Esophagus muscularis mucosa (tissue), 4 donors: Measurements from ENCODE around the gene CHD2. TPM values are rescaled to one million over a fixed set of nuclear protein-coding genes. Genes with fewer than 3 reads are reported as not detected.

Experiments used
- DNase-seq: peaks from one replicate; pipeline ENCODE4 v3.0.0-alpha.2; 2017; ENCODE audit errors: extremely low spot score
- H3K27ac ChIP-seq, 4 donors: fragments of 200-600 bp; sonication (generic); replicated peaks in 1 of 4; 1 replicate in 3 of 4; 2 replicates in 1 of 4; pipeline ENCODE4 v1.5.1; 2016 to 2019; ENCODE audit warnings: mild to moderate bottlenecking in 1 of 4
- H3K27me3 ChIP-seq, 4 donors: fragments of 200-600 bp; sonication (generic); one replicate each; pipeline versions ENCODE4 v1.5.1 to v1.6.0; 2016 to 2019
- H3K36me3 ChIP-seq, 4 donors: fragments of 200-600 bp; sonication (generic); one replicate each; pipeline ENCODE4 v1.5.1; 2016 to 2019
- H3K4me1 ChIP-seq, 4 donors: fragments of 200-600 bp; sonication (generic); one replicate each; pipeline ENCODE4 v1.5.1; 2016 to 2019
- H3K4me3 ChIP-seq, 4 donors: fragments of 200-600 bp; sonication (generic); 1 replicate in 2 of 4; 2 replicates in 2 of 4; pipeline ENCODE4 v1.5.1; 2016 to 2019; ENCODE audit warnings: mild to moderate bottlenecking in 4 of 4, moderate library complexity in 1 of 4
- H3K9me3 ChIP-seq, 4 donors: fragments of 200-600 bp; sonication (generic); 1 replicate in 3 of 4; 2 replicates in 1 of 4; pipeline ENCODE4 v1.5.1; 2016 to 2019
- CTCF ChIP-seq, 3 experiments: fragments of 200-600 bp in 2 of 3; fragments of 450-650 bp in 1 of 3; sonication (generic) in 2 of 3; IDR thresholded peaks; one replicate each; pipeline ENCODE4 v1.5.1; 2017 to 2019; ENCODE audit warnings: antibody characterized with exemption in 3 of 3, mild to moderate bottlenecking in 2 of 3, moderate library complexity in 1 of 3
- EP300 ChIP-seq: sonication (generic); formaldehyde crosslinking; IDR thresholded peaks from one replicate; pipeline ENCODE4 v1.6.1; 2017; ENCODE audit warnings: antibody characterized with exemption
- POLR2A ChIP-seq: fragments of 450-650 bp; IDR thresholded peaks from one replicate; pipeline ENCODE4 v1.6.1; 2017; ENCODE audit warnings: antibody characterized with exemption, moderate library complexity, mild to moderate bottlenecking, low read depth
- POLR2AphosphoS5 ChIP-seq, 2 donors: sonication (generic); formaldehyde crosslinking; IDR thresholded peaks; one replicate each; pipeline ENCODE4 v1.6.1; 2017; ENCODE audit warnings: antibody characterized with exemption in 2 of 2
- WGBS: methylation state at CpG from one replicate; pipeline ENCODE4 v1.1.5; 2018; 5-methylcytosine and 5-hydroxymethylcytosine counted together
- intact Hi-C: fragments of 100-400 bp; cut with DNase I; formaldehyde crosslinking; loops from one replicate; pipeline ENCODE4 v1.15.1; 2023
- total RNA-seq, 4 donors: library from RNA; depleted of rRNA; stranded (reverse); fragments of >200 nt; gene quantifications; one replicate each; pipeline versions ENCODE4 v1.1.0 to v1.2.1, GENCODE V29; 2016

CHD2 gene
- total RNA-seq, 4 donors from 2014 or later = 54.3 to 86.0 (median 62.8) TPM

DNA sequence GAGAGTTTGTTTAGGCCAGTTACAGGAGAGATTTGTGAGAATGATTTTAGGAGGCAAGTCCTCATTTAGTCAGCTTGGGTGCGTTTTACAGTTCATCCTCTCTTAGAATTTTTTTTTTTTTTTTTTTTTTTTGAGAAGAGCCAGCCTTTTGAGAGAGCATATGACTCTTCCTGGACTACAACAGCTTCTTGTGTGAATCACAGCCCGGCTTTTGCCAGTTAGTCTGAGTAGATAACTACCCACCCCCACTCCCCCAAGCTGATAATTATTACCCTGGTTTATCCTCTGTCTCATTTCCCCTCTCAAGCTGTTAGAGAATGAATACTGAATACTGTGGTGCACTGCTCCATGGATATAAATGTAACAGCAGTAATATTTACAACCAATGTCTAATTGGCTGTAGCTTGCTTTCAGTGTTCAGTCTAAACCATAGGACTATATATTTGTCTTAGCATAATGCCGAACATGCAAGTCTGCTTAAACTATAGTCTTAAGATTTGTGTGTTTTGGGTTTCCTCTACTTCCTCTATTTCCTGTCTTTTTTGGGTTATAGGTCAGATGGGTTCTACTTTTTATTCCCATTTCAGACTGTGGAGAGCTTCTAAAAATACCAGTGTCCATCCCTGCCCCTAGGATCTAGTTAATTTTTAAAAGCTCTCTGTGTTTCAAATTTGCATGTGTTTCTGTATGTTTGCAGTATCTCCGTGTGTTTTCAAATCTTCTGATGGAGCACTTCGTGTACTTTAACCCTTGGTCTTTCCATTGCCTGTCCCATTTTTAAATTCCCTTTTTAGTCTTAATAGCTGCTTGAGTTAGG is 8.0 kb downstream of the CHD2 start:
- intact Hi-C loops = no loop called here
- no peaks in the 10 kb centered on the region for H3K36me3 ChIP-seq
- peak overlapping the region; percentile 12 to 30 (median 24) for H3K4me3 ChIP-seq
- no peaks in the 10 kb centered on the region for H3K9me3 ChIP-seq
- no peaks in the 10 kb centered on the region for H3K27me3 ChIP-seq
- H3K27ac ChIP-seq = peak overlapping the region; percentile 89 to 98 (median 94)
- TF ChIP-seq POLR2AphosphoS5 (IDR thresholded peaks at IDR 0.05) (peak; percentile 7 to 39), POLR2A (no peak)
- 10% methylated on average over 5 of the region's 5 CpGs for WGBS
- DNase-seq = no peak
- peaks cover 70 to 93% (median 88%) of the 10 kb centered on the region in 4 donors for H3K4me1 ChIP-seq

GRCh38 chr15:92908713-92909057 is 8.6 kb downstream of the CHD2 start:
- H3K27ac ChIP-seq = peak overlapping the region; percentile 89 to 98 (median 94)
- no peaks in the 10 kb centered on the region for H3K27me3 ChIP-seq
- no peaks in the 10 kb centered on the region for H3K9me3 ChIP-seq
- DNase-seq = no peak
- TF ChIP-seq POLR2AphosphoS5 (IDR thresholded peaks at IDR 0.05) (no peak), CTCF (IDR thresholded peaks at IDR 0.05) (no peak)
- peak overlapping the region; percentile 12 to 30 (median 24) for H3K4me3 ChIP-seq
- peaks cover 75 to 93% (median 90%) of the 10 kb centered on the region in 4 donors for H3K4me1 ChIP-seq
- 79% methylated on average over 6 of the region's 6 CpGs for WGBS
- intact Hi-C loops = no loop called here
- H3K36me3 ChIP-seq = no peaks in the 10 kb centered on the region

- 53% methylated on average over 7 of the region's 7 CpGs for WGBS
- Histone ChIP-seq H3K4me1 (peaks cover 79 to 96% (median 94%) of the 10 kb centered on the region in 4 donors), H3K4me3 (peak overlapping the region; percentile 8 to 30 (median 16)), H3K36me3 (no peaks in the 10 kb centered on the region), H3K9me3 (no peaks in the 10 kb centered on the region), H3K27me3 (no peaks in the 10 kb centered on the region), H3K27ac (peak overlapping the region; percentile 89 to 98 (median 94))
- no peak for TF ChIP-seq CTCF (IDR thresholded peaks at IDR 0.05)
- TF ChIP-seq POLR2AphosphoS5 (IDR thresholded peaks at IDR 0.05) = no peak
- no peak for TF ChIP-seq POLR2A
- no peak for TF ChIP-seq EP300
- intact Hi-C loops = no loop called here
- DNase-seq = no peak
These were observed 9.1 kb downstream of the CHD2 start for GRCh38 chr15:92909136-92909781.

DNA sequence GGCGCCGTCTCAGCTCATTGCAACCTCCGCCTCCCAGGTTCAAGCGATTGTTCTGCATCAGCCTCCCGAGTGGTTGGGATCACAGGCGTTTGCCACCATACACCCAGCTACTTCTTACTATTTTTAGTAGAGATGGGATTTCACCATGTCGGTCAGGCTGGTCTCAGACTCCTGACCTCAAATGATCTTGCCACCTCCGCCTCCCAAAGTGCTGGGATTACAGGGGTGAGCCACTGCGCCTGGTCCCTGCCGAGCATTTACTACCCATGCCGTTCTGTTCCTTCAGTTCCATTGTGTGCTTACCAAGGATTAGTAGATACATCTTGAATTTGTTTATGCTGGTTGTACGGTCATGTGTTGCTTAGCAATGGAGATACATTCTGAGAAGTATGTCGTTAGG is 10.3 kb downstream of the CHD2 start:
- DNase-seq = no peak
- WGBS = 82% methylated on average over 12 of the region's 13 CpGs
- Histone ChIP-seq H3K36me3 (no peaks in the 10 kb centered on the region), H3K27ac (peak overlapping the region; percentile 89 to 98 (median 94)), H3K9me3 (no peaks in the 10 kb centered on the region), H3K4me1 (peaks cover 90 to 100% (median 100%) of the 10 kb centered on the region in 4 donors), H3K4me3 (no peak overlapping the region), H3K27me3 (no peaks in the 10 kb centered on the region)
- no peak for TF ChIP-seq CTCF (IDR thresholded peaks at IDR 0.05)
- TF ChIP-seq EP300 = no peak
- TF ChIP-seq POLR2AphosphoS5 (IDR thresholded peaks at IDR 0.05) = no peak
- TF ChIP-seq POLR2A = no peak
- intact Hi-C loops = no loop called here

DNA sequence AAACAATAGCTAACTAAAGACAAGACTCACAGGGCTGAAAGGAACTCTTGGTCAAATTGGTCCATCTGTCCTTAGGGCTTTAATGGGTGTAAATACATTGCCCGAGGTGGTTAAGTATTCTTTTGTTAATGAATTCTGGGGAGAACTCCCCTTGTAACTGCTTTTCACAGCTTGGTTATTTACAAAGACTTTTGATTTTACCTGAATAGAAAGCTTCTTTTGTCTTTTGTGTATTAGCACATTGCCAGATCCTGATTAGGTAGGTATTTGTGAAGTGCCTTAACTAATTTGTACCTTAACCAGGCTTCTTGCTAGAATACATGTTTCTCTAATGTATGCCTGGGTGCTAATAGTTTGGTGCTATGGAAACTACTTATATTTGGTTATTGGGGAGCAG is 14.0 kb downstream of the CHD2 start:
- Histone ChIP-seq H3K27ac (peak overlapping the region; percentile 89 to 98 (median 94)), H3K27me3 (no peaks in the 10 kb centered on the region), H3K36me3 (no peaks in the 10 kb centered on the region), H3K9me3 (no peaks in the 10 kb centered on the region), H3K4me3 (no peak overlapping the region), H3K4me1 (peaks cover 82 to 100% (median 100%) of the 10 kb centered on the region in 4 donors)
- DNase-seq = no peak
- intact Hi-C loops = no loop called here
- TF ChIP-seq EP300 (no peak), POLR2AphosphoS5 (IDR thresholded peaks at IDR 0.05) (no peak), POLR2A (no peak), CTCF (IDR thresholded peaks at IDR 0.05) (no peak)
- WGBS = 50% methylated on average over 1 of the region's 1 CpG
